GM23338 (cell line): Measurements from ENCODE around the gene AFAP1L2. TPM values are rescaled to one million over a fixed set of nuclear protein-coding genes. Genes with fewer than 3 reads are reported as not detected.

Source experiments
- ATAC-seq: fragments of 200-7000 bp; cut with Tn5 transposase; 3 replicates; pipeline ENCODE4 v1.9.1; 2020
- DNase-seq: peaks from one replicate; pipeline ENCODE4 v3.0.0-alpha.2; 2015; ENCODE audit warnings: low spot score
- H2AFZ ChIP-seq: fragments of 200-600 bp; sonication (generic); 2 replicates; pipeline ENCODE4 v1.8.0; 2016; ENCODE audit warnings: antibody characterized with exemption, mild to moderate bottlenecking, moderate library complexity
- H3F3A ChIP-seq: fragments of 200-600 bp; sonication (generic); replicated peaks from 2 replicates; pipeline ENCODE4 v1.8.0; 2017; ENCODE audit warnings: antibody characterized with exemption, mixed run types, low read depth
- H3K27ac ChIP-seq: fragments of 200-600 bp; sonication (generic); 2 replicates; pipeline ENCODE4 v1.6.1; 2016; ENCODE audit warnings: low read depth
- H3K27me3 ChIP-seq: fragments of 200-600 bp; sonication (generic); 2 replicates; pipeline ENCODE4 v1.8.0; 2016; ENCODE audit warnings: mild to moderate bottlenecking, mixed run types, moderate library complexity; ENCODE audit not compliant: insufficient read depth
- H3K36me3 ChIP-seq: fragments of 200-600 bp; sonication (generic); 2 replicates; pipeline ENCODE4 v1.8.0; 2016; ENCODE audit warnings: mild to moderate bottlenecking; ENCODE audit not compliant: insufficient read depth
- H3K4me1 ChIP-seq: fragments of 200-600 bp; sonication (generic); 2 replicates; pipeline ENCODE4 v1.8.0; 2016; ENCODE audit warnings: mild to moderate bottlenecking, moderate library complexity; ENCODE audit not compliant: insufficient read depth
- H3K4me2 ChIP-seq: fragments of 200-600 bp; sonication (generic); 2 replicates; pipeline ENCODE4 v1.7.1; 2017; ENCODE audit warnings: mixed run types
- H3K4me3 ChIP-seq: fragments of 200-600 bp; sonication (generic); 2 replicates; pipeline ENCODE4 v1.6.1; 2016; ENCODE audit warnings: mixed run types
- H3K79me2 ChIP-seq: fragments of 200-600 bp; sonication (generic); replicated peaks from 2 replicates; pipeline ENCODE4 v1.8.0; 2017; ENCODE audit warnings: mild to moderate bottlenecking; ENCODE audit not compliant: insufficient read depth
- H3K9me2 ChIP-seq: fragments of 200-600 bp; sonication (generic); 2 replicates; pipeline ENCODE4 v1.8.0; 2017; ENCODE audit not compliant: insufficient read depth
- H4K20me1 ChIP-seq: fragments of 200-600 bp; sonication (generic); replicated peaks from 2 replicates; pipeline ENCODE4 v1.8.0; 2017; ENCODE audit warnings: mild to moderate bottlenecking; ENCODE audit not compliant: insufficient read depth
- H3K27ac Mint-ChIP-seq: 2 replicates; pipeline ENCODE4 v1.8.0; 2020; ENCODE audit warnings: inconsistent platforms, mild to moderate bottlenecking, moderate library complexity, mixed read lengths
- H3K27me3 Mint-ChIP-seq: 3 replicates; pipeline ENCODE4 v1.8.0; 2022; ENCODE audit warnings: low read depth, mild to moderate bottlenecking, moderate library complexity, mixed read lengths, inconsistent platforms; ENCODE audit not compliant: insufficient read depth, poor library complexity
- H3K36me3 Mint-ChIP-seq: 3 replicates; pipeline ENCODE4 v1.8.0; 2021; ENCODE audit warnings: low read depth, mild to moderate bottlenecking, inconsistent platforms, moderate library complexity, mixed read lengths
- H3K4me1 Mint-ChIP-seq: 3 replicates; pipeline ENCODE4 v1.8.0; 2020; ENCODE audit warnings: mild to moderate bottlenecking, inconsistent platforms, mixed read lengths
- H3K4me3 Mint-ChIP-seq: 3 replicates; pipeline ENCODE4 v1.8.0; 2021; ENCODE audit warnings: moderate library complexity, mild to moderate bottlenecking, inconsistent platforms, mixed read lengths
- H3K9me3 Mint-ChIP-seq: 3 replicates; pipeline ENCODE4 v1.8.0; 2020; ENCODE audit warnings: moderate library complexity, mild to moderate bottlenecking, inconsistent platforms, mixed read lengths
- CREB1 ChIP-seq: fragments of 250-450 bp; sonication (Bioruptor Pico); IDR thresholded peaks from 2 replicates; pipeline ENCODE4 v1.5.0; 2020; ENCODE audit warnings: low read depth, mild to moderate bottlenecking, moderate library complexity
- CTCF ChIP-seq, 2 experiments: fragments of 200-600 bp in 1 of 2; sonication (generic) in 1 of 2; conservative IDR thresholded peaks; 2 replicates each; pipeline versions ENCODE4 v1.5.1 to v1.6.1; 2016 to 2017; ENCODE audit warnings: antibody characterized with exemption in 2 of 2, low read depth in 2 of 2, mild to moderate bottlenecking in 2 of 2, moderate library complexity in 1 of 2
- ETS1 ChIP-seq: IDR thresholded peaks from 2 replicates; pipeline ENCODE4 v1.6.1; 2016; ENCODE audit warnings: antibody characterized with exemption
- EZH2 ChIP-seq: fragments of 200-600 bp; sonication (generic); IDR thresholded peaks from one replicate; pipeline ENCODE4 v1.8.0; 2017; ENCODE audit warnings: antibody characterized with exemption, mild to moderate bottlenecking, low read depth; ENCODE audit not compliant: unreplicated experiment
- EZH2phosphoT487 ChIP-seq: fragments of 200-600 bp; sonication (generic); IDR thresholded peaks from one replicate; pipeline ENCODE4 v1.8.1; 2018; ENCODE audit warnings: antibody characterized with exemption; ENCODE audit not compliant: unreplicated experiment
- JUNB ChIP-seq: IDR thresholded peaks from one replicate; pipeline ENCODE4 v1.6.1; 2016; ENCODE audit warnings: antibody characterized with exemption; ENCODE audit not compliant: unreplicated experiment
- NANOG ChIP-seq: IDR thresholded peaks from 2 replicates; pipeline ENCODE4 v1.6.1; 2016; ENCODE audit warnings: antibody characterized with exemption, borderline replicate concordance
- POLR2AphosphoS5 ChIP-seq: IDR thresholded peaks from 2 replicates; pipeline ENCODE4 v1.6.1; 2016; ENCODE audit warnings: antibody characterized with exemption, low read depth
- REST ChIP-seq: IDR thresholded peaks from one replicate; pipeline ENCODE4 v1.6.1; 2018; ENCODE audit warnings: antibody characterized with exemption; ENCODE audit not compliant: unreplicated experiment
- STAT1 ChIP-seq: IDR thresholded peaks from one replicate; pipeline ENCODE4 v1.6.1; 2016; ENCODE audit warnings: antibody characterized with exemption; ENCODE audit not compliant: unreplicated experiment
- ZNF114 ChIP-seq: fragments of 250-450 bp; sonication (Bioruptor Pico); IDR thresholded peaks from 2 replicates; pipeline ENCODE4 v1.5.0; 2020; ENCODE audit warnings: mild to moderate bottlenecking, moderate library complexity
- ZNF331 ChIP-seq: fragments of 250-450 bp; sonication (Bioruptor Pico); IDR thresholded peaks from 2 replicates; pipeline ENCODE4 v1.5.0; 2020; ENCODE audit warnings: low read depth, mild to moderate bottlenecking, moderate library complexity
- polyA plus RNA-seq: library from polyadenylated mRNA; unstranded; fragments of >200 nt; fragmentation: Nextera tagmentation; extraction: Ambion mirVana; gene quantifications from 2 replicates; pipeline ENCODE4 v1.2.1, GENCODE V29; 2016
- total RNA-seq: library from RNA; depleted of rRNA; stranded (reverse); fragments of >200 nt; shearing (Covaris generic); gene quantifications from 2 replicates; pipeline ENCODE4 v1.2.3, GENCODE V29; 2014

AFAP1L2 gene
- total and polyA plus RNA-seq, 2 experiments from 2014 or later: 2.3 to 6.5 TPM

GRCh38 chr10:114345701-114346100, 58.6 kb downstream of the AFAP1L2 start (continued):
- TF ChIP-seq REST (no peak), CTCF (conservative IDR thresholded peaks at IDR 0.05; ENCODE audit: low read depth in 2 of 2) (no peak), JUNB (no peak), ETS1 (no peak), ZNF114 (no peak), CREB1 (CRISPR knock-in tag) (no peak), EZH2phosphoT487 (no peak), ZNF331 (CRISPR knock-in tag) (no peak), STAT1 (no peak), EZH2 (no peak), NANOG (no peak)

- Mint-ChIP-seq H3K4me1 (peaks cover 15% of the 10 kb centered on the region), H3K4me3 (no peak overlapping the region), H3K27ac (no peak overlapping the region), H3K36me3 (no peaks in the 10 kb centered on the region), H3K9me3 (no peaks in the 10 kb centered on the region), H3K27me3 (peaks cover 7% of the 10 kb centered on the region)
- DNase-seq: no peak
- H3K36me3 ChIP-seq: no peaks in the 10 kb centered on the region
- H3K4me1 ChIP-seq: 0 out of 2 replicates have a peak, but pooled peaks cover 3% of the 10 kb centered on the region
- H3K27me3 ChIP-seq: no peaks in the 10 kb centered on the region
- no peaks in the 10 kb centered on the region for H3K9me2 ChIP-seq
- H2AFZ ChIP-seq: no peak overlapping the region
- H3K79me2 ChIP-seq: no peaks in the 10 kb centered on the region
- no peaks in the 10 kb centered on the region for H4K20me1 ChIP-seq
- H3K4me3 ChIP-seq: no peak overlapping the region
- H3K4me2 ChIP-seq: no peak overlapping the region
- ATAC-seq: no peak
- H3F3A ChIP-seq: no peaks in the 10 kb centered on the region
- H3K27ac ChIP-seq: no peak overlapping the region
- TF ChIP-seq EZH2 (no peak), EZH2phosphoT487 (no peak), ZNF331 (CRISPR knock-in tag) (no peak), STAT1 (no peak), POLR2AphosphoS5 (no peak), CTCF (conservative IDR thresholded peaks at IDR 0.05; ENCODE audit: low read depth in 2 of 2) (no peak)
Measured at GRCh38 chr10:114343623-114344505, 60.4 kb downstream of the AFAP1L2 start.
